SJCRH30 (cell line): ENCODE measurements around the gene CACNA2D3. TPM values are rescaled to one million over a fixed set of nuclear protein-coding genes. Genes with fewer than 3 reads are reported as not detected.

Experiments used
- DNase-seq, 2 experiments: peaks; one replicate each; pipeline ENCODE4 v3.0.0-alpha.2; 2015 to 2020
- H3K27ac ChIP-seq: fragments of 250-450 bp; sonication (Bioruptor Pico); 2 replicates; pipeline ENCODE4 v1.5.1; 2020; ENCODE audit warnings: mild to moderate bottlenecking, moderate library complexity
- H3K27me3 ChIP-seq: fragments of 250-450 bp; sonication (Bioruptor Pico); 2 replicates; pipeline ENCODE4 v1.5.1; 2020; ENCODE audit warnings: mild to moderate bottlenecking, moderate library complexity
- H3K36me3 ChIP-seq: fragments of 250-450 bp; sonication (Bioruptor Pico); 2 replicates; pipeline ENCODE4 v1.5.1; 2020; ENCODE audit warnings: mild to moderate bottlenecking, moderate library complexity
- H3K4me1 ChIP-seq: fragments of 250-450 bp; sonication (Bioruptor Pico); 2 replicates; pipeline ENCODE4 v1.5.1; 2020; ENCODE audit warnings: mild to moderate bottlenecking, moderate library complexity
- H3K4me3 ChIP-seq: fragments of 250-450 bp; sonication (Bioruptor Pico); 2 replicates; pipeline ENCODE4 v1.5.1; 2020; ENCODE audit warnings: mild to moderate bottlenecking, moderate library complexity
- H3K9me3 ChIP-seq: fragments of 250-450 bp; sonication (Bioruptor Pico); replicated peaks from 2 replicates; pipeline ENCODE4 v1.5.1; 2020; ENCODE audit warnings: mild to moderate bottlenecking, moderate library complexity
- total RNA-seq: library from RNA; depleted of rRNA; stranded (reverse); fragments of >200 nt; shearing (Covaris generic); gene quantifications from 2 replicates; pipeline ENCODE4 v1.2.3, GENCODE V29; 2014

CACNA2D3 gene
- total RNA-seq, 1 experiment from 2014 or later, result 0.22 TPM

DNA sequence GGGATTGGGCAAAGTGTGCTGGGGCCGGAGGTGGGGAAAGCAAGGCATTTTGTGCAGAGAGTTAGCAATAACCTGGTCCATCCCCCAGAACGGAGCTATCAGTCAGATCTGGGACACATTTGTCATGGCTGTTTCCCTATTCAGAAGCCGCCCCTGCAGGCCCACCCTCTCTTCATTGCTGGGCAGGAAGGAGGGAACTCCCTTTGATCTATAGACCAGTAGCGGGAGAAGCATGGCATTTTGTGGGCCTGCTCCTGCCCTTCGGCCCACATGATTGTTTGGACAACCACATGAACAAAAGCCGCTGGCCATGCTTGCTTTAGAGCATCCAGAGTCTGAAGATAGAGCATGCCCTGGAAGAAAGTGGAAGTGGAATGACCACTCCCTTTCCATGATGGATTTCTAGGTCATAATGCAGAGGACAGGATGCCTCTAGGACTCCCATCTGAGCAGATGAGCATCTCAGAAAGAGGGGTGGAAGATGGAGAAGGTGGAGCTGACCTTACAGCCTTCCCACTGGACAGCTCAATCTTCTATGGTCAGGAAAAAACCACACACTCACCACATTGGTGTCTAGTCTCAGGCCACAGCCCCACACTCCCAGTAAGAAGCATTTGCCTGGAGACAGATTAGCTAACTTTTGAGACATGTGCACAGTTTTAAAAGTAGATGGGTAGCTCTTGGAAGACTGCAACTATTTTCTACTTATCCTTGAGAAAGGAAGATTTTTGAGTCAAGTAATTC is 817.4 kb downstream of the CACNA2D3 start:
- Histone ChIP-seq H3K27me3 (no peaks in the 10 kb centered on the region), H3K27ac (no peak overlapping the region), H3K36me3 (no peaks in the 10 kb centered on the region), H3K4me3 (no peak overlapping the region), H3K9me3 (no peaks in the 10 kb centered on the region), H3K4me1 (peaks cover 3% of the 10 kb centered on the region; the same call in 1 of the 2 replicates)
- peak in 1 of 2 experiments; percentile 17 for DNase-seq

DNA sequence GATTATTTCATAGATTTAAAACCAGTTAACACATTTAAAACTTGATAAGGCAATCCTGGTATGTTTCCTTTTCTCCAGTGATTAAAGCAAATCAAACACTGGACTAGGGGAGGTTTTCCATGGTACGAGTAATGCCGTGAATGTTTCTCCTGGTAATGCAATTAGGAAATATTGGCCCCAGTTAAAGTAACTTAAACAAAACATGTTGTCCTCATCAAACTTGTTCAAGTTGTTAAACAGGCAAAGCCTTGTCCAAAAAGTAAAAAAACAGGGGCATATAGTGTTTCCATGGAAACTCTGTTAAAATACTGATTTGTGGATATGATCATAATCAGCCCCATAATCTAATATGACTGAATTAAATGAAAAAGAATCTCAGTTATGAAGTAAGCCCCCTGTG is 818.6 kb downstream of the CACNA2D3 start:
- Histone ChIP-seq H3K4me3 (no peak overlapping the region), H3K27me3 (no peaks in the 10 kb centered on the region), H3K9me3 (no peaks in the 10 kb centered on the region), H3K4me1 (peaks cover 3% of the 10 kb centered on the region; the same call in 1 of the 2 replicates), H3K36me3 (no peaks in the 10 kb centered on the region), H3K27ac (no peak overlapping the region)
- no peak for DNase-seq

DNA sequence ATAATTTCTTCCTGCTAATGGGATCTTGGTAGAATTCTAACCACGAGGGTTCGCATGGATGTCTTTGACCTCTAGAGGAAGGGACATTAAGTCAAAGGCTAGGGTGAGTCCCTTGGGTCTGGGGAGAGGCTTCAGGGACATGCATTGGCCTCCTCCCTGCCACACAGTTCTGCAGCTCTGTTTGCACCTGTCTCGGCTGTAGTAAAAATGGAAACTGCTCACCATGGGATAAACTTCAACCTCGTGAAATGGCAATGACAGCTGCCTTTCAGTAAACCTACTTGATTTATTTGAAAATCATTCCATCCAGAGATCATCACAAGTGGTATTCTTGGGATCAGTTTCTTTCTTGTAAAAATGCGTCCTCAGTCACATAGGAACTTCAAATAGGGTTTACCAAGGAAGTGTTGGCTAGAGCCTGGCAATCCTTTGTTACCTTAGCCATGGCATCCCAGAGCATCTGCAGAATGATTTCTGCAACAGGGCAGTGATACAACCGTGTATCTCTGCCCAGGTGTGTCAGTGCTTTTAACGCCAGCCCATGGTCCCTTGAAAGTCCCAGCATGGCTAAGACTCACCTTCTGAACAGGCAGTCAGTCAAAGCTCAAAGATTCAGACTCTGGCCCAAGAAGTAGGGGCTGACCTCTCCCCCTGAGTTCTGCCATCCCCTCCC is 819.5 kb downstream of the CACNA2D3 start:
- Histone ChIP-seq H3K36me3 (no peaks in the 10 kb centered on the region), H3K4me1 (peaks cover 3% of the 10 kb centered on the region; the same call in 1 of the 2 replicates), H3K27me3 (no peaks in the 10 kb centered on the region), H3K9me3 (no peaks in the 10 kb centered on the region), H3K27ac (no peak overlapping the region), H3K4me3 (no peak overlapping the region)
- DNase-seq, result no peak

DNA sequence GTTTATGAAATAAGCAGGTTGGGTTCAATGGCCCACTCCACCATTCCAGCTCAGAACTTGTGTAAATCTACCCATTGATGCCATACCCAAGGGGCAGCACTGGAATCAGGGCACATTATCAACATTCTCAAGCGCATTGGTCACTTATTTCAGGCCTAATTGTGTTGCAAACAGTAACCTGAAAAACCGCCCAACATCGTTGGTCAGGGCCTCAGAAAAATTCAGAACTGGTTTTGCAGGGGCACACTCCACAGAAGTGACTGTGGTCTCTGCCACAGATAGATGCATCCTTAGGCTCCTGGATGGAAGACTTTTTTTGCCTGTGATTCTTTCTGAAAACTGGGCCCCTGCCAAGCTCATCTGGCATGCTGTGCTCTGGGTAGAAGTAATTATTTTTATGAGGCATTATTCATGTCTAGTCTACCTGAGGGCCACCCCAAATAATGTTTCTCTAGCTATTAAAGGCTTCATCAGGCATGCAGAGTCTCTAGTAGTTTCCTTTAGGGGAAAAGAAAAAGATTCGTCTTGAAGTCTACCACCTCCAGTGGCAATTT is 827.2 kb downstream of the CACNA2D3 start:
- H3K27ac ChIP-seq, result no peak overlapping the region
- no peak overlapping the region for H3K4me3 ChIP-seq
- H3K36me3 ChIP-seq, result no peaks in the 10 kb centered on the region
- H3K9me3 ChIP-seq, result no peaks in the 10 kb centered on the region
- DNase-seq, result no peak
- H3K27me3 ChIP-seq, result no peaks in the 10 kb centered on the region
- peaks cover 21% of the 10 kb centered on the region for H3K4me1 ChIP-seq

DNA sequence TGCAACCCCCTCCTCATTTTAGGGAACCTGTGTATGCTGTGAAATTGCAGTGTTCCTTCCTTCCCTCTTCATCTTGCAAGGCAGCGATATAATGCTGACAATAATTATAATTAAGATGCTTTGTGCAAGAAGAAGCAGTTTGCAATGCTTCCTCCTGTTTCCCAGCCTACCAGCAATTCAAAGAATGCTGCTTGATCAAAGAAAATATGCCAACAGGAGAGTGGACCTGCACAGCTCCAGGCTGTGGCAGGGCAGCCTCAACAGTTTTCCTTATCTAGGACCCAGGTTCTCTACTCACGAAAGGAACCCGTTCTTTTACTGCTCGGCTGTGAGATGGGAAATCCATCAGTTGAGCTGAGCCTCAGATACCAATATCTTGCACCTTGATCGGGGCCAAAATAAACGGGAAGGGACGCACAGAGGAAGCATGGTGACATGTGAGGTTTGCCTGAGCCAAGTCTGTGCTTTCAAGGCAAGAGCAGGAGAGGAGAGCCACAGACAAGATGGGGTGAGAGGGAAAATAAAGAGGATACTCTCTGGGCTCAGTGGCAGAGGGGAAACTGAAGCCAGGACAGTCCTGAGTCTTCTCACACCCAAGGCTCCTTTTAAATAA is 828.1 kb downstream of the CACNA2D3 start:
- no peak for DNase-seq
- H3K4me1 ChIP-seq, result peaks cover 21% of the 10 kb centered on the region
- no peak overlapping the region for H3K27ac ChIP-seq
- no peak overlapping the region for H3K4me3 ChIP-seq
- no peaks in the 10 kb centered on the region for H3K36me3 ChIP-seq
- H3K9me3 ChIP-seq, result no peaks in the 10 kb centered on the region
- H3K27me3 ChIP-seq, result no peaks in the 10 kb centered on the region

DNA sequence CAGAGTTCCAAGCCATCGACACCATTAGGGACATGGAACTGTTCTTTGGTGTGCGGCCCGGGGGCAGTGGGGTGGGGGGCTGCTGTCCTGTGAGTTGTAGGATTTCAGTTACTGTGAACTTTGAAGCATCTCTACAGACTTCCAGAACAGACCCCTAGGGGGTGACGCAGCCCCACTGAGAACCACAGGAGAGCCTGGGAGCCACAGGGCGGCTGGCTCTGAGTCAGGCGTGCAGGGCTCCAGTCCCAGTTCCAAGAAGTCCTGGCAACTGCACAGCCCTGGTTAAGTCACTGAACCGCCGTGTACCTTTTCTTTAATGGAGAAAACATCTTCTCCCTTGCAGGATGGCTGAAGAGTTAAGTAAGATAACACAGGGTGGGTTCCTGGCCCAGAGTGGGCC is 829.1 kb downstream of the CACNA2D3 start:
- H3K27ac ChIP-seq, result no peak overlapping the region
- H3K4me1 ChIP-seq, result peaks cover 21% of the 10 kb centered on the region
- no peaks in the 10 kb centered on the region for H3K27me3 ChIP-seq
- no peaks in the 10 kb centered on the region for H3K36me3 ChIP-seq
- DNase-seq, result peak; percentile 74 to 86
- H3K9me3 ChIP-seq, result no peaks in the 10 kb centered on the region
- H3K4me3 ChIP-seq, result no peak overlapping the region

- no peaks in the 10 kb centered on the region for H3K36me3 ChIP-seq
- no peaks in the 10 kb centered on the region for H3K9me3 ChIP-seq
- peaks cover 21% of the 10 kb centered on the region for H3K4me1 ChIP-seq
- DNase-seq, result peak; percentile 30 to 36
- no peak overlapping the region for H3K27ac ChIP-seq
- no peaks in the 10 kb centered on the region for H3K27me3 ChIP-seq
- no peak overlapping the region for H3K4me3 ChIP-seq
Measured at GRCh38 chr3:54954022-54954421, 831.7 kb downstream of the CACNA2D3 start.

GRCh38 chr3:54954521-54954920 is 832.2 kb downstream of the CACNA2D3 start:
- Histone ChIP-seq H3K27ac (no peak overlapping the region), H3K4me3 (no peak overlapping the region), H3K27me3 (no peaks in the 10 kb centered on the region), H3K4me1 (peaks cover 21% of the 10 kb centered on the region), H3K36me3 (no peaks in the 10 kb centered on the region), H3K9me3 (no peaks in the 10 kb centered on the region)
- no peak for DNase-seq

DNA sequence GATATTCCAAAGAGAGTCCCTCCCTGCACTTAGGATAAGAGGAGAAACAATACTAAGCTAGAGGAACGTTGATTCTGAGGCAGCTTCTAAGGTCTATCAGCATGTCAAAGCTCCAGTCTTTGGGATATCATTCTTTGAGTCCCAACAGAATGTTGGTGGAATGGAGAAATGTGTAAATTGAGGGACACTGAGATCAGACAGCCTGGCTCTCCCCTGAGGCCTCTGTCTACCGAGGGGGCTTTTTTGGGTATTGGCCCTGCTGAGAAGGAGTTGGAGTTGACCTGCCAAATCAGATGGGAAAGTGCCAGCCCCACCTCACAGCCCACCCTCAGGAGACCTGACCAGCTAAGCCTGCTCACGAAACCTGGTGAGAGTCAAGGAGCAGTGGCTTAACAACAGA is 833.1 kb downstream of the CACNA2D3 start:
- no peak overlapping the region for H3K27ac ChIP-seq
- no peaks in the 10 kb centered on the region for H3K27me3 ChIP-seq
- H3K4me1 ChIP-seq, result peaks cover 21% of the 10 kb centered on the region

GRCh38 chr3:54955941-54956340 is 833.6 kb downstream of the CACNA2D3 start:
- Histone ChIP-seq H3K27me3 (no peaks in the 10 kb centered on the region), H3K27ac (no peak overlapping the region), H3K4me3 (no peak overlapping the region), H3K4me1 (peaks cover 21% of the 10 kb centered on the region), H3K36me3 (no peaks in the 10 kb centered on the region), H3K9me3 (no peaks in the 10 kb centered on the region)
- DNase-seq, result no peak

More for the DNA sequence above, 833.1 kb downstream of the CACNA2D3 start:
- no peak for DNase-seq
- Histone ChIP-seq H3K9me3 (no peaks in the 10 kb centered on the region), H3K4me3 (no peak overlapping the region), H3K36me3 (no peaks in the 10 kb centered on the region)

- H3K36me3 ChIP-seq, result no peaks in the 10 kb centered on the region
- H3K4me3 ChIP-seq, result no peak overlapping the region
- no peaks in the 10 kb centered on the region for H3K9me3 ChIP-seq
- no peaks in the 10 kb centered on the region for H3K27me3 ChIP-seq
- DNase-seq, result no peak
- H3K27ac ChIP-seq, result no peak overlapping the region
- H3K4me1 ChIP-seq, result peaks cover 10% of the 10 kb centered on the region
Measured at GRCh38 chr3:54957711-54958110, 835.4 kb downstream of the CACNA2D3 start.

DNA sequence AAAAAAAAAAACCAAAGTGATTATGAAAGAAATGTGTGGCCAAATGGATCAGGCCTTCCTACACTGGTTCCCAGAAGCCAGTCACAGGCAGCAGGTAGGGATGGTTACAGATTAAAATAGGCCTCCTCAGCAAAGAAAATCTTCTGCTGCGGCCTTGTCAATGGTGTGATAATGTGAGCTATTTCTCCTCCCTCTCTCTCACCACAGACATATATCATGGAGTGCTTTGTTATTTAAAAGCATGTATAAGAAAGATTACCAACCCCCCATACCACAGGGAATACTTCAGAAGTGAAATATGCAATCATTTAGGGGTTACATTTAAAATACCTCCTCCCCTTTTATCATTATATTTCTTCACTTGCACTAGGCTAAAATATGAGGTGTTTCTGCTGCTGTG is 837.7 kb downstream of the CACNA2D3 start:
- H3K4me3 ChIP-seq, result no peak overlapping the region
- H3K27me3 ChIP-seq, result no peaks in the 10 kb centered on the region
- no peaks in the 10 kb centered on the region for H3K36me3 ChIP-seq
- DNase-seq, result no peak
- no peaks in the 10 kb centered on the region; the same call in 1 of the 2 replicates for H3K4me1 ChIP-seq
- H3K9me3 ChIP-seq, result no peaks in the 10 kb centered on the region
- no peak overlapping the region for H3K27ac ChIP-seq

DNA sequence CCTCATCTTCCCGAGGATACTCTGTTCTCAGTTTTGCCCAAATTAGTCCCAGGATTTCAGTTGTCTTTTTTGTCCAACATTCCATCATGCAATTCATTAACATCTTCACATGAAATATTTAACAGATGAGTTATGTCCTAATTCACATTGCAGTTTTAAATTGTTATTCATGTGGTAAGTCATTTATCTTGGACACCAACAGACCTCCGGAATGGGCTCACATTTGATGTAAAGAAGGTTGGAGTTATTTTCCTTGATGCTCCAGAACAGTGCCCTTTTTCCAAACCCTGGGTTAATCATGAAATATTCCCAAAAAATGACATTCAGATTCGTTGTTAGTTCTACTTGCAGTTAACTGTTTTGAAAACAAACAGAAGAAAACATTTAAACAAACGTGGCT is 838.3 kb downstream of the CACNA2D3 start:
- no peak for DNase-seq
- no peak overlapping the region for H3K27ac ChIP-seq

GRCh38 chr3:54962200-54962599 is 839.8 kb downstream of the CACNA2D3 start:
- no peaks in the 10 kb centered on the region for H3K36me3 ChIP-seq
- no peak overlapping the region for H3K27ac ChIP-seq
- DNase-seq, result no peak
- no peaks in the 10 kb centered on the region for H3K9me3 ChIP-seq
- H3K4me1 ChIP-seq, result peaks cover 10% of the 10 kb centered on the region
- H3K4me3 ChIP-seq, result no peak overlapping the region
- no peaks in the 10 kb centered on the region for H3K27me3 ChIP-seq

More for the DNA sequence above, 838.3 kb downstream of the CACNA2D3 start:
- Histone ChIP-seq H3K36me3 (no peaks in the 10 kb centered on the region), H3K4me1 (peaks cover 6% of the 10 kb centered on the region), H3K4me3 (no peak overlapping the region), H3K9me3 (no peaks in the 10 kb centered on the region), H3K27me3 (no peaks in the 10 kb centered on the region)

DNA sequence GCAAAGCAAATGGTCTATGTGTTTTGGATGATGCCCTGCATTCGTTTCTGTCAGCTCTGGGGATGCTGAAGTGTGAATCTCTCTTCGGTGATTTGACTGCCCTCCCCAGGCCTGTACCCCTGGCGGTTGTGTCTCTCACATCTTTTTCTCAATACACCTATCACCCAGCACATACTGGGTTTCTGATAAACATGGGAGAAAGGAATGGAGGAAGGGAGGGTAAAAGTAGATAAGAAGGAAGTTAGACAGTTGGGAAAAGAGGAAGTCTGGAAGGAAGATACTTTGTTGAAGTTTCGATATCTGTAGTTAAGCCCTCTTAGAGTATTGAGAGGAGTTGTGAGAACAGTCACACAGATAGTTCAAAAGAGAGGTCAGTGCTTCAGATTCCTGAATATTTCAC is 841.3 kb downstream of the CACNA2D3 start:
- Histone ChIP-seq H3K36me3 (no peaks in the 10 kb centered on the region), H3K4me3 (no peak overlapping the region), H3K4me1 (peaks cover 10% of the 10 kb centered on the region), H3K27me3 (no peaks in the 10 kb centered on the region), H3K9me3 (no peaks in the 10 kb centered on the region), H3K27ac (no peak overlapping the region)
- DNase-seq, result no peak
